Measurements from ENCODE around the gene CDKAL1.

- TF ChIP-seq CTCF (IDR thresholded peaks at IDR 0.05; ENCODE audit: insufficient read depth, low read length) (no peak), REST (IDR thresholded peaks at IDR 0.05; ENCODE audit: insufficient replicate concordance, low read depth) (no peak), POLR2AphosphoS5 (IDR thresholded peaks at IDR 0.05; ENCODE audit: low read depth) (no peak)
Measured at GRCh38 chr6:21074484-21074883, 540.2 kb downstream of the CDKAL1 start.
